K562 (cell line): ENCODE data around the gene TMEM95. TPM values are rescaled to one million over a fixed set of nuclear protein-coding genes. Genes with fewer than 3 reads are reported as not detected.
A peak's percentile ranks its signal among the peaks of the same experiment; 100 is the strongest.

Experiments
- FOXM1 ChIP-seq, 2 experiments: fragments of 450-650 bp in 1 of 2; sonication (generic) in 1 of 2; formaldehyde crosslinking in 1 of 2; IDR thresholded peaks; 2 replicates each; pipeline versions ENCODE4 v1.6.1 to v1.9.0; 2017 to 2022; ENCODE audit warnings: low read depth in 2 of 2, mild to moderate bottlenecking in 2 of 2, missing genetic modification reagents in 1 of 2, moderate library complexity in 1 of 2
- JUNB ChIP-seq: fragments of 450-650 bp; formaldehyde crosslinking; conservative IDR thresholded peaks from 2 replicates; pipeline ENCODE4 v1.4.0; 2020; ENCODE audit warnings: mild to moderate bottlenecking
- LARP7 ChIP-seq: fragments of 450-650 bp; IDR thresholded peaks from 2 replicates; pipeline ENCODE4 v1.6.1; 2016
- MTA1 ChIP-seq: fragments of 450-650 bp; IDR thresholded peaks from 2 replicates; pipeline ENCODE4 v1.6.1; 2017; ENCODE audit warnings: borderline replicate concordance
- NCOA1 ChIP-seq: fragments of 450-650 bp; IDR thresholded peaks from 2 replicates; pipeline ENCODE4 v1.6.1; 2016; ENCODE audit warnings: low read depth
- NFRKB ChIP-seq: fragments of 450-650 bp; IDR thresholded peaks from 2 replicates; pipeline ENCODE4 v1.6.1; 2016; ENCODE audit warnings: low read depth
- PCBP1 ChIP-seq: fragments of 200-400 bp; formaldehyde crosslinking; IDR thresholded peaks from 2 replicates; pipeline ENCODE4 v1.6.1; 2018; ENCODE audit warnings: mild to moderate bottlenecking, low read depth, low read length; ENCODE audit not compliant: poor library complexity, severe bottlenecking
- TAF1 ChIP-seq: IDR thresholded peaks from 2 replicates; pipeline ENCODE4 v1.6.1; 2011; ENCODE audit warnings: mild to moderate bottlenecking, low read length, moderate library complexity; ENCODE audit not compliant: insufficient read depth, control insufficient read depth, severe bottlenecking; ENCODE audit errors: extremely low read depth
- TCFL5 ChIP-seq: fragments of 250-450 bp; sonication (Bioruptor Pico); conservative IDR thresholded peaks from 2 replicates; pipeline ENCODE4 v1.6.1; 2021; ENCODE audit warnings: mild to moderate bottlenecking, moderate library complexity, matching md5 sums
- ZBTB40 ChIP-seq, 2 experiments: fragments of 450-650 bp in 1 of 2; sonication (generic) in 1 of 2; formaldehyde crosslinking in 1 of 2; IDR thresholded peaks; 2 replicates each; pipeline versions ENCODE4 v1.7.1 to v1.9.0; 2016 to 2022; ENCODE audit warnings: inconsistent platforms in 1 of 2, mild to moderate bottlenecking in 1 of 2, missing genetic modification reagents in 1 of 2
- ZC3H4 ChIP-seq: sonication (generic); formaldehyde crosslinking; IDR thresholded peaks from 2 replicates; pipeline ENCODE4 v1.9.0; 2021; ENCODE audit warnings: missing genetic modification reagents, borderline replicate concordance
- ZFP1 ChIP-seq: fragments of 450-650 bp; formaldehyde crosslinking; IDR thresholded peaks from 2 replicates; pipeline ENCODE4 v1.4.0; 2020; ENCODE audit warnings: mild to moderate bottlenecking, mixed read lengths
- ZNF449 ChIP-seq: fragments of 250-450 bp; sonication (Bioruptor Pico); IDR thresholded peaks from 2 replicates; pipeline ENCODE4 v1.8.0; 2022; ENCODE audit warnings: moderate library complexity, mild to moderate bottlenecking, inconsistent platforms
- ZNF717 ChIP-seq: fragments of 250-450 bp; sonication (Bioruptor Pico); IDR thresholded peaks from 2 replicates; pipeline ENCODE4 v1.5.0; 2021
- polyA plus RNA-seq, 8 experiments: library from polyadenylated mRNA; depleted of rRNA in 4 of 8; stranded (reverse) in 5 of 8; unstranded in 3 of 8; fragments of >200 nt; fragmentation: Nextera tagmentation in 2 of 8; fragmentation: Illumina TruSeq in 1 of 8; extraction: Ambion mirVana in 2 of 8; extraction: Trizol in 1 of 8; gene quantifications; 2 replicates each; pipeline versions ENCODE4 v1.2.1 to v1.2.3, GENCODE V29; 2011 to 2014; ENCODE audit warnings: inconsistent platforms in 1 of 8, missing spikeins in 1 of 8
- total RNA-seq, 7 experiments: library from RNA; depleted of rRNA in 6 of 7; stranded (reverse); fragments of >200 nt in 6 of 7; fragmentation: Illumina TruSeq in 2 of 7; extraction: Trizol in 2 of 7; gene quantifications; 2 replicates each; pipeline versions ENCODE4 v1.2.1 to v1.2.3, GENCODE V29; 2011 to 2021; ENCODE audit warnings: low replicate concordance in 1 of 7
- TF ChIP-seq, protein P1 (sequence below): fragments of 250-450 bp; sonication (Bioruptor Pico); IDR thresholded peaks from 2 replicates; pipeline ENCODE4 v1.9.0; 2021; ENCODE audit warnings: mild to moderate bottlenecking

The TMEM95 gene
- total and polyA plus RNA-seq, 9 of the 15 experiments (the other 6 are each of a cell fraction or from before 2014, with no cell fraction given), result not detected

GRCh38 chr17:7307686-7308624, 47.0 kb upstream of the TMEM95 start (continued):
- TF ChIP-seq ZBTB40 (IDR thresholded peaks at IDR 0.05), result 0 out of 2 replicates have a peak, but pooled peaks have one; percentile 18
- TF ChIP-seq ZBTB40 (CRISPR knock-in tag; IDR thresholded peaks at IDR 0.05), result no peak
- TF ChIP-seq LARP7, result no peak
- no peak for TF ChIP-seq ZNF449 (CRISPR knock-in tag)
- TF ChIP-seq NCOA1, result no peak
- TF ChIP-seq JUNB (CRISPR knock-in tag), result no peak
- TF ChIP-seq, protein P1, sequence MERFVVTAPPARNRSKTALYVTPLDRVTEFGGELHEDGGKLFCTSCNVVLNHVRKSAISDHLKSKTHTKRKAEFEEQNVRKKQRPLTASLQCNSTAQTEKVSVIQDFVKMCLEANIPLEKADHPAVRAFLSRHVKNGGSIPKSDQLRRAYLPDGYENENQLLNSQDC (CRISPR knock-in tag), result peak; percentile 82; the same call in 1 of the 2 replicates
- TF ChIP-seq PCBP1, result peak; percentile 56
- 0 out of 2 replicates have a peak, but pooled peaks have one; percentile 5 for TF ChIP-seq ZC3H4 (CRISPR knock-in tag)
- TF ChIP-seq TCFL5 (CRISPR knock-in tag), result no peak
- no peak for TF ChIP-seq MTA1
- peak; percentile 3 for TF ChIP-seq TAF1
- no peak for TF ChIP-seq ZFP1
- no peak for TF ChIP-seq FOXM1 (IDR thresholded peaks at IDR 0.05; ENCODE audit: low read depth)
- TF ChIP-seq FOXM1 (CRISPR knock-in tag; IDR thresholded peaks at IDR 0.05; ENCODE audit: low read depth), result 0 out of 2 replicates have a peak, but pooled peaks have one; percentile 60
- TF ChIP-seq ZNF717 (CRISPR knock-in tag), result no peak
- TF ChIP-seq NFRKB, result 0 out of 2 replicates have a peak, but pooled peaks have one; percentile 51
